Activated T-cell treated with anti-CD3 and anti-CD28 coated beads, Interleukin-2, amount 50 U/mL, for 4 hours (primary cell): ENCODE data around the gene FER. TPM values are rescaled to one million over a fixed set of nuclear protein-coding genes. Genes with fewer than 3 reads are reported as not detected.

ENCODE experiments used
- ATAC-seq, 2 donors: fragments of 200-7000 bp; cut with Tn5 transposase; one replicate each; pipeline ENCODE4 v1.10.0; 2021
- DNase-seq: peaks from one replicate; pipeline ENCODE4 v3.0.0-alpha.2; 2020
- H3K27me3 Mint-ChIP-seq: one replicate; pipeline ENCODE4 v1.8.0; 2021; ENCODE audit warnings: low read depth, mixed read lengths
- H3K36me3 Mint-ChIP-seq: one replicate; pipeline ENCODE4 v1.8.0; 2022; ENCODE audit warnings: mixed read lengths; ENCODE audit not compliant: insufficient read depth
- H3K4me1 Mint-ChIP-seq: one replicate; pipeline ENCODE4 v1.8.0; 2021; ENCODE audit warnings: low read depth, mixed read lengths
- H3K4me3 Mint-ChIP-seq: one replicate; pipeline ENCODE4 v1.8.0; 2021; ENCODE audit warnings: mild to moderate bottlenecking, moderate library complexity, mixed read lengths
- H3K9me3 Mint-ChIP-seq: one replicate; pipeline ENCODE4 v1.8.0; 2021; ENCODE audit warnings: mixed read lengths
- total RNA-seq, 3 donors: library from RNA; stranded (reverse); gene quantifications; one replicate each; pipeline ENCODE4 v1.2.1, GENCODE V29; 2021

FER gene
- total RNA-seq, 3 donors from 2014 or later = 5.1 to 7.4 (median 7.3) TPM

- Mint-ChIP-seq H3K27me3 (no peaks in the 10 kb centered on the region), H3K9me3 (no peaks in the 10 kb centered on the region), H3K4me3 (no peak overlapping the region), H3K4me1 (no peaks in the 10 kb centered on the region), H3K36me3 (no peaks in the 10 kb centered on the region)
- DNase-seq (no peak), ATAC-seq (no peak)
Observed at GRCh38 chr5:109111680-109112079, 364.0 kb downstream of the FER start.

- ATAC-seq (no peak), DNase-seq (no peak)
- Mint-ChIP-seq H3K27me3 (no peaks in the 10 kb centered on the region), H3K9me3 (no peaks in the 10 kb centered on the region), H3K4me3 (no peak overlapping the region), H3K36me3 (no peaks in the 10 kb centered on the region), H3K4me1 (no peaks in the 10 kb centered on the region)
Observed at GRCh38 chr5:109113608-109114007, 365.9 kb downstream of the FER start.

- H3K4me3 Mint-ChIP-seq = no peak overlapping the region
- ATAC-seq (no peak), DNase-seq (no peak)
- peaks cover 8% of the 10 kb centered on the region for H3K9me3 Mint-ChIP-seq
- H3K4me1 Mint-ChIP-seq = no peaks in the 10 kb centered on the region
- H3K36me3 Mint-ChIP-seq = no peaks in the 10 kb centered on the region
- no peaks in the 10 kb centered on the region for H3K27me3 Mint-ChIP-seq
Observed at GRCh38 chr5:109121225-109121624, 373.5 kb downstream of the FER start.

- Mint-ChIP-seq H3K4me1 (no peaks in the 10 kb centered on the region), H3K4me3 (no peak overlapping the region), H3K27me3 (no peaks in the 10 kb centered on the region), H3K9me3 (no peaks in the 10 kb centered on the region), H3K36me3 (peaks cover 1% of the 10 kb centered on the region)
- DNase-seq (no peak), ATAC-seq (no peak)
Observed at GRCh38 chr5:109125755-109126429, 378.2 kb downstream of the FER start.

GRCh38 chr5:109126481-109126880 lies 378.8 kb downstream of the FER start:
- H3K27me3 Mint-ChIP-seq = no peaks in the 10 kb centered on the region
- H3K36me3 Mint-ChIP-seq = peaks cover 1% of the 10 kb centered on the region
- DNase-seq (no peak), ATAC-seq (no peak)
- no peaks in the 10 kb centered on the region for H3K9me3 Mint-ChIP-seq
- H3K4me3 Mint-ChIP-seq = no peak overlapping the region
- H3K4me1 Mint-ChIP-seq = no peaks in the 10 kb centered on the region

- Mint-ChIP-seq H3K4me3 (no peak overlapping the region), H3K9me3 (no peaks in the 10 kb centered on the region), H3K27me3 (no peaks in the 10 kb centered on the region), H3K36me3 (no peaks in the 10 kb centered on the region), H3K4me1 (no peaks in the 10 kb centered on the region)
- DNase-seq = no peak
- ATAC-seq = no peak
Observed at GRCh38 chr5:109136906-109137305, 389.2 kb downstream of the FER start.

GRCh38 chr5:109141222-109142200 lies 393.8 kb downstream of the FER start:
- no peaks in the 10 kb centered on the region for H3K27me3 Mint-ChIP-seq
- no peaks in the 10 kb centered on the region for H3K36me3 Mint-ChIP-seq
- DNase-seq (no peak), ATAC-seq (no peak)
- no peaks in the 10 kb centered on the region for H3K9me3 Mint-ChIP-seq
- no peak overlapping the region for H3K4me3 Mint-ChIP-seq
- no peaks in the 10 kb centered on the region for H3K4me1 Mint-ChIP-seq

- Mint-ChIP-seq H3K27me3 (no peaks in the 10 kb centered on the region), H3K9me3 (no peaks in the 10 kb centered on the region)
- ATAC-seq = no peak
Observed at GRCh38 chr5:109143031-109143430, 395.3 kb downstream of the FER start.

GRCh38 chr5:109145139-109145538 lies 397.4 kb downstream of the FER start:
- no peaks in the 10 kb centered on the region for H3K36me3 Mint-ChIP-seq

More at GRCh38 chr5:109143031-109143430, 395.3 kb downstream of the FER start:
- Mint-ChIP-seq H3K4me1 (no peaks in the 10 kb centered on the region), H3K36me3 (no peaks in the 10 kb centered on the region), H3K4me3 (no peak overlapping the region)
- DNase-seq = no peak

GRCh38 chr5:109146591-109146990 lies 398.9 kb downstream of the FER start:
- Mint-ChIP-seq H3K27me3 (no peaks in the 10 kb centered on the region), H3K36me3 (no peaks in the 10 kb centered on the region), H3K4me1 (no peaks in the 10 kb centered on the region), H3K9me3 (no peaks in the 10 kb centered on the region), H3K4me3 (no peak overlapping the region)
- DNase-seq (no peak), ATAC-seq (no peak)

More at GRCh38 chr5:109145139-109145538, 397.4 kb downstream of the FER start:
- no peaks in the 10 kb centered on the region for H3K27me3 Mint-ChIP-seq
- no peak overlapping the region for H3K4me3 Mint-ChIP-seq
- no peak for DNase-seq
- H3K4me1 Mint-ChIP-seq = no peaks in the 10 kb centered on the region
- ATAC-seq = no peak
- no peaks in the 10 kb centered on the region for H3K9me3 Mint-ChIP-seq

- no peak for ATAC-seq
- no peaks in the 10 kb centered on the region for H3K4me1 Mint-ChIP-seq
- no peaks in the 10 kb centered on the region for H3K27me3 Mint-ChIP-seq
- no peak for DNase-seq
- no peaks in the 10 kb centered on the region for H3K36me3 Mint-ChIP-seq
- no peaks in the 10 kb centered on the region for H3K9me3 Mint-ChIP-seq
- no peak overlapping the region for H3K4me3 Mint-ChIP-seq
Observed at GRCh38 chr5:109152565-109152964, 404.9 kb downstream of the FER start.

GRCh38 chr5:109155625-109156024 lies 407.9 kb downstream of the FER start:
- Mint-ChIP-seq H3K9me3 (no peaks in the 10 kb centered on the region), H3K4me3 (no peak overlapping the region), H3K27me3 (no peaks in the 10 kb centered on the region), H3K36me3 (no peaks in the 10 kb centered on the region), H3K4me1 (no peaks in the 10 kb centered on the region)
- DNase-seq (no peak), ATAC-seq (no peak)

GRCh38 chr5:109156885-109157284 lies 409.2 kb downstream of the FER start:
- no peak overlapping the region for H3K4me3 Mint-ChIP-seq

GRCh38 chr5:109160468-109160867 lies 412.8 kb downstream of the FER start:
- Mint-ChIP-seq H3K4me3 (no peak overlapping the region), H3K36me3 (no peaks in the 10 kb centered on the region), H3K4me1 (peaks cover 2% of the 10 kb centered on the region), H3K9me3 (no peaks in the 10 kb centered on the region), H3K27me3 (no peaks in the 10 kb centered on the region)
- ATAC-seq = no peak
- DNase-seq = no peak

More at GRCh38 chr5:109156885-109157284, 409.2 kb downstream of the FER start:
- Mint-ChIP-seq H3K9me3 (no peaks in the 10 kb centered on the region), H3K27me3 (no peaks in the 10 kb centered on the region), H3K36me3 (no peaks in the 10 kb centered on the region), H3K4me1 (peaks cover 1% of the 10 kb centered on the region)
- DNase-seq (no peak), ATAC-seq (no peak)
